ENCODE measurements around the gene RPN1.

RPN1 gene

GRCh38 chr3:128576290-128576689, 74.3 kb downstream of the RPN1 start:
- DNase-seq, result no peak

- DNase-seq, result no peak
Measured at GRCh38 chr3:128575777-128576176, 74.8 kb downstream of the RPN1 start.

GRCh38 chr3:128573707-128574162, 76.9 kb downstream of the RPN1 start:
- no peak for DNase-seq

- DNase-seq, result no peak
Measured at GRCh38 chr3:128573160-128573559, 77.5 kb downstream of the RPN1 start.

GRCh38 chr3:128572644-128573105, 77.9 kb downstream of the RPN1 start:
- no peak for DNase-seq

- DNase-seq, result no peak
Measured at GRCh38 chr3:128572013-128572412, 78.6 kb downstream of the RPN1 start.
